OCI-LY7 (cell line): ENCODE data around the gene SLC11A2. TPM values are rescaled to one million over a fixed set of nuclear protein-coding genes. Genes with fewer than 3 reads are reported as not detected.
A peak's percentile ranks its signal among the peaks of the same experiment; 100 is the strongest.

Experiments
- BruUV-seq: library from RNA; stranded (reverse); fragments of 400-500 nt; replicated peaks from 2 replicates; lab custom pipeline; 2021; lab: Mats Ljungman, UMichigan
- CTCF ChIA-PET: fragments of 300-600 bp; sonication (Branson Sonifier 250); formaldehyde crosslinking; loops from one replicate; lab custom pipeline; 2022; ENCODE audit warnings: antibody characterized with exemption; ENCODE audit not compliant: unreplicated experiment; lab: Charles Lee
- POLR2A ChIA-PET: fragments of 300-600 bp; sonication (Branson Sonifier 250); formaldehyde crosslinking; loops from one replicate; lab custom pipeline; 2022; ENCODE audit warnings: antibody characterized with exemption; lab: Charles Lee
- DNase-seq: peaks from one replicate; pipeline ENCODE4 v3.0.0-alpha.2; 2015; ENCODE audit warnings: low spot score
- H2AFZ ChIP-seq: fragments of 200-600 bp; sonication (generic), shearing (Covaris generic); 2 replicates; pipeline ENCODE4 v1.6.1; 2014; ENCODE audit warnings: mild to moderate bottlenecking, antibody characterized with exemption, low read length, moderate library complexity
- H3K27ac ChIP-seq: fragments of 200-600 bp; sonication (generic); 2 replicates; pipeline ENCODE4 v1.5.1; 2014; ENCODE audit warnings: mixed run types, low read depth, mild to moderate bottlenecking, moderate library complexity, low read length, inconsistent platforms; ENCODE audit not compliant: poor library complexity, severe bottlenecking
- H3K36me3 ChIP-seq: fragments of 200-600 bp; sonication (generic); 2 replicates; pipeline ENCODE4 v1.6.1; 2014; ENCODE audit warnings: mild to moderate bottlenecking, antibody characterized with exemption, low read length, moderate library complexity, mixed read lengths; ENCODE audit not compliant: insufficient read depth
- H3K4me1 ChIP-seq: fragments of 200-600 bp; sonication (generic); 2 replicates; pipeline ENCODE4 v1.5.1; 2014; ENCODE audit warnings: mild to moderate bottlenecking, low read length; ENCODE audit not compliant: insufficient read depth, poor library complexity, severe bottlenecking
- H3K4me2 ChIP-seq: fragments of 200-600 bp; sonication (generic); 2 replicates; pipeline ENCODE4 v1.6.1; 2014; ENCODE audit warnings: mild to moderate bottlenecking, low read length
- H3K4me3 ChIP-seq: fragments of 200-600 bp; sonication (generic); 2 replicates; pipeline ENCODE4 v1.5.1; 2014; ENCODE audit warnings: mild to moderate bottlenecking, low read depth, low read length; ENCODE audit not compliant: poor library complexity, severe bottlenecking
- H3K79me2 ChIP-seq: fragments of 200-600 bp; sonication (generic); 2 replicates; pipeline ENCODE4 v1.6.1; 2016; ENCODE audit warnings: low read depth, mild to moderate bottlenecking, low read length, moderate library complexity, mixed read lengths; ENCODE audit not compliant: insufficient read depth
- H3K9me2 ChIP-seq: fragments of 200-600 bp; sonication (generic); 2 replicates; pipeline ENCODE4 v1.6.1; 2016; ENCODE audit warnings: mild to moderate bottlenecking, low read length, mixed read lengths; ENCODE audit not compliant: insufficient read depth
- H3K9me3 ChIP-seq: fragments of 200-600 bp; sonication (generic); 2 replicates; pipeline ENCODE4 v1.6.1; 2014; ENCODE audit warnings: mild to moderate bottlenecking, mixed run types, low read length, mixed read lengths
- H4K20me1 ChIP-seq: fragments of 200-600 bp; sonication (generic); 2 replicates; pipeline ENCODE4 v1.6.1; 2014; ENCODE audit warnings: mild to moderate bottlenecking, antibody characterized with exemption, low read length, moderate library complexity, mixed read lengths; ENCODE audit not compliant: insufficient read depth
- CTCF ChIP-seq: fragments of 200-600 bp; sonication (generic); conservative IDR thresholded peaks from 2 replicates; pipeline ENCODE4 v1.5.1; 2014; ENCODE audit warnings: mild to moderate bottlenecking, antibody characterized with exemption, low read length, moderate library complexity, mixed read lengths
- EZH2phosphoT487 ChIP-seq: fragments of 200-600 bp; sonication (generic); IDR thresholded peaks from 2 replicates; pipeline ENCODE4 v1.6.1; 2018; ENCODE audit warnings: low read depth, borderline replicate concordance, mild to moderate bottlenecking, mixed run types, antibody characterized with exemption, low read length, moderate library complexity, mixed read lengths
- intact Hi-C: fragments of 100-400 bp; cut with micrococcal nuclease; formaldehyde crosslinking; loops from one replicate; pipeline ENCODE4 v1.10.0; 2022; ENCODE audit not compliant: unreplicated experiment
- total RNA-seq, 2 experiments: library from RNA; depleted of rRNA in 1 of 2; stranded (reverse); fragments of >200 nt in 1 of 2; shearing (Covaris generic) in 1 of 2; gene quantifications; 2 replicates each; pipeline ENCODE4 v1.2.3, GENCODE V29; 2014 to 2022

SLC11A2 gene
- total RNA-seq, 2 experiments from 2014 or later, result 35.0 to 43.6 TPM

- no peaks in the 10 kb centered on the region for H3K4me1 ChIP-seq
- no peak overlapping the region for H3K4me3 ChIP-seq
- H3K27ac ChIP-seq, result no peak overlapping the region
- H4K20me1 ChIP-seq, result no peaks in the 10 kb centered on the region
- peaks cover 59% of the 10 kb centered on the region for H3K36me3 ChIP-seq
- CTCF ChIA-PET, result no interaction called here
- no peaks in the 10 kb centered on the region for H3K79me2 ChIP-seq
- no peaks in the 10 kb centered on the region for H3K9me3 ChIP-seq
- no peaks in the 10 kb centered on the region for H3K9me2 ChIP-seq
- TF ChIP-seq CTCF, result 0 out of 2 replicates have a peak, but pooled peaks have one; percentile 1
- TF ChIP-seq EZH2phosphoT487, result no peak
- no peak for DNase-seq
- intact Hi-C loops, result no loop called here
- BruUV-seq, result no TSS peak
- POLR2A ChIA-PET, result interaction anchor here (0.8 kb wide), 1 partner anchor 164 kb away, joined by 3 read pairs; no protein-coding TSS in a partner anchor
- H3K4me2 ChIP-seq, result no peak overlapping the region
- H2AFZ ChIP-seq, result no peak overlapping the region
These were observed 37.3 kb downstream of the SLC11A2 start for GRCh38 chr12:50988871-50989270.

- no peak overlapping the region for H3K27ac ChIP-seq
These were observed 38.1 kb downstream of the SLC11A2 start for GRCh38 chr12:50988051-50988450.

More at GRCh38 chr12:50988051-50988450, 38.1 kb downstream of the SLC11A2 start:
- peaks cover 52% of the 10 kb centered on the region for H3K36me3 ChIP-seq
- H3K9me2 ChIP-seq, result no peaks in the 10 kb centered on the region
- no peak overlapping the region for H2AFZ ChIP-seq
- ChIA-PET POLR2A (interaction anchor here (0.8 to 1.5 kb wide), 5 partner anchors 11 to 219 kb away, joined by 3 to 4 read pairs (median 3); no protein-coding TSS in a partner anchor), CTCF (interaction anchor here (1.0 kb wide), 1 partner anchor 223 kb away, joined by 3 read pairs; no protein-coding TSS in a partner anchor)
- no peak for DNase-seq
- no peak overlapping the region for H3K4me3 ChIP-seq
- no TSS peak for BruUV-seq
- H3K4me2 ChIP-seq, result no peak overlapping the region
- TF ChIP-seq CTCF, result no peak
- no peak for TF ChIP-seq EZH2phosphoT487
- H4K20me1 ChIP-seq, result no peaks in the 10 kb centered on the region
- no peaks in the 10 kb centered on the region for H3K79me2 ChIP-seq
- H3K9me3 ChIP-seq, result no peaks in the 10 kb centered on the region
- intact Hi-C loops, result no loop called here
- H3K4me1 ChIP-seq, result no peaks in the 10 kb centered on the region
